NB4 (cell line): Measurements from ENCODE around the gene DSE.

Experiments
- DNase-seq: peaks from one replicate; pipeline ENCODE4 v3.0.0; 2010; ENCODE audit warnings: low read depth
- H3K4me3 ChIP-seq: one replicate; pipeline ENCODE4 v1.5.1; 2011; ENCODE audit warnings: mild to moderate bottlenecking, low read depth, low read length, moderate library complexity
- CTCF ChIP-seq: IDR thresholded peaks from one replicate; pipeline ENCODE4 v1.5.1; 2012; ENCODE audit warnings: low read depth, low read length
- MYC ChIP-seq: IDR thresholded peaks from 2 replicates; pipeline ENCODE4 v1.6.1; 2011; ENCODE audit warnings: low read depth, low read length
- POLR2A ChIP-seq: IDR thresholded peaks from 2 replicates; pipeline ENCODE4 v1.6.1; 2011; ENCODE audit warnings: mild to moderate bottlenecking; ENCODE audit not compliant: insufficient read length; ENCODE audit errors: extremely low read depth
- TF ChIP-seq, protein P1 (sequence below): IDR thresholded peaks from 2 replicates; pipeline ENCODE4 v1.6.1; 2011; ENCODE audit warnings: low read depth, low read length

DSE gene

GRCh38 chr6:116373300-116373699 is 2.6 kb downstream of the DSE start:
- TF ChIP-seq CTCF = no peak
- no peak for TF ChIP-seq MYC
- TF ChIP-seq, protein P1, sequence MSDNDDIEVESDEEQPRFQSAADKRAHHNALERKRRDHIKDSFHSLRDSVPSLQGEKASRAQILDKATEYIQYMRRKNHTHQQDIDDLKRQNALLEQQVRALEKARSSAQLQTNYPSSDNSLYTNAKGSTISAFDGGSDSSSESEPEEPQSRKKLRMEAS = no peak
- no peak for TF ChIP-seq POLR2A
- H3K4me3 ChIP-seq = no peak overlapping the region
- no peak for DNase-seq

DNA sequence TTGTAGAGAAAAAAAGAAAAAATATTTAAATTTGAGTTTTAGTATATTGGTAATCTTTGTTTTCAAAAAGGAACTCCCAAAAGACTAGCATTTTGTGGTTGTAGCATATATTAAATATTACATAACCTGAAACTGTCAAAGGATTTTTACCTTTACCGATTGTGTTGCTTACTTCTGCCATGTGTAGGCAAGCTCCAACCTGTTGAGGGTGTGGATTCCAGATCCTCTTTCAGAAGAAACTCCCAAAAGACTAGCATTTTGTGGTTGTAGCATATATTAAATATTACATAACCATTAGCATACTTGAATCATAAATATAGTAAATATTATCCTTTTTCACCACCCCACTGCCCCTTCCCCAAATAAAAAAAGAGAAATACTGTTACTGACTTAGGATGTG is 3.2 kb downstream of the DSE start:
- no peak overlapping the region for H3K4me3 ChIP-seq
- no peak for DNase-seq
- TF ChIP-seq POLR2A = no peak
- TF ChIP-seq, protein P1 = no peak

DNA sequence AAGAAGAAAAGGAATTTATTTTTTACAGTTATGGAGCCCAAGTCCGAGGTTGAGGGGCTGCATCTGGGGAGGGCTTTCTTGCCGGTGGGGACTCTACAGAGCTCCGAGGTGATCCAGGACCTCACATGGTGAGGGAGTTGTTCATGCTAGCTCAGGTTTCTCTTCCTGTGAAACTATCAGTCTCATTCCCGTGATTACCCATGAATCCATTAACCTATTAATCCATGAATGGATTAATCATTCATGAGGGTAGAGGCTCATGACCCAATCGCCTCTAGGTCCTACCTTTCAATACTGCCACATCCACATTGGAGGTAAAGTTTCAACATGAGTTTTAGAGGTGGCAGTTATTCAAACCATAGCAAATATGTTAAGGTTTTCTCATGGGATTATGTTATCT is 3.8 kb downstream of the DSE start:
- TF ChIP-seq POLR2A (no peak), MYC (no peak), CTCF (no peak)
- TF ChIP-seq, protein P1 = no peak
- no peak for DNase-seq
- H3K4me3 ChIP-seq = no peak overlapping the region

DNA sequence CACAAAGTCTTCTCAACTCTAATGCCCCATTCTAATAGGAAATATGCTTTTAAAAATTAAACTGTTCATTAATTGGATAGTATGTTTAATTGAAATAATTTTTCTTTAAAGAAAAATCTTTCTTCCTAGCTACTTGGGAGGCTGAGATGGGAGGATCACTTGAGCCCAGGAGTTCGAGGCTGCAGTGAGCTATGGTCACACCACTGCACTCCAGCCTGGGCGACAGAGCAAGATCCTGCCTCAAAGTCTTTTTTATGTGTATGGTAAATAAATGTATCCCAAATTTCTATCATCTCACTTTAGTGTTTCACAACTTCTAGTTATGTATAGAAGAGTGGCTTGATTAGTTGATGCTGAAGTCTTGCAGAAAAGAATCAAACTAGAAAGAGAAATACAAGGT is 4.5 kb downstream of the DSE start:
- no peak overlapping the region for H3K4me3 ChIP-seq
- no peak for TF ChIP-seq MYC
- TF ChIP-seq POLR2A = no peak
- TF ChIP-seq, protein P1 = no peak
- TF ChIP-seq CTCF = no peak
- DNase-seq = no peak

DNA sequence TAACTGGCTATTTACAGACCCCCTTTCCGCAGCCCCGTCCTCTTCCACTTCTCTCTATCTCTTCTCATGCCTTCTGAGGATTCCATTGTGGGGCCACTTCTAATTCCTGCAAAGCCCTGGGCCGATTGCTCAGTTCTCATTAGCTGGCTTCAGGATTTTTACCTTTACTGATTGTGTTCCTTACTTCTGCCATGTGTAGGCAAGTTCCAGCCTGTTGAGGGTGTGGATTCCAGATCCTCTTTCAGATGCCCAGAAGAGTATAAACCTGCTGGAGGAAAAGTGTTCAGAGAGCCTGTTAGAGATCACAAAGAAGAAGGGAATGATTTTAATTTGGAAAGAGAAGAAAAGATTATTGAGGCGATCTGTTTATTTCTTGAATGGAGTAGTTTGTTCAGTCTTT is 5.4 kb downstream of the DSE start:
- DNase-seq = no peak
- TF ChIP-seq, protein P1 = no peak
- TF ChIP-seq POLR2A (no peak), CTCF (no peak), MYC (no peak)
- no peak overlapping the region for H3K4me3 ChIP-seq

DNA sequence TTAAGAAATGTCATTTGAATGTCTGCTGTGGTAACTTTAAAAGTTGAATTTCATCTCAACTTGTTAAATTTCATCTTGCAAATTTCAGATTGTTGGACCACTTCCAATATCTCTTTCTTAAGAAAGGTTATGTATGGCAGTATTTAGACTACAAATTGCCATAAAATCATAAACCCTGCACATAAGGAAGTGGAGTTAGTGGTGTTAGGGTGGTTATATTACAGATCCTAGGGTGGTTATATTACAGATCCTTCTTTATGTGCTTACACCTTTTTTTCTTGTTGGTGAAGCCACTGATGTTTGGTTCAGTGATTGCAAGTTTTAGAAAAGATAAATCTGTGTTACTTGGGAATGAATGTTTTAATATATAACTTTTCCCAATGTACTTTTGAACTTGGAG is 9.0 kb downstream of the DSE start:
- no peak for TF ChIP-seq MYC
- no peak for TF ChIP-seq CTCF
- no peak for TF ChIP-seq POLR2A
- no peak for DNase-seq
- H3K4me3 ChIP-seq = no peak overlapping the region

- no peak overlapping the region for H3K4me3 ChIP-seq
- DNase-seq = no peak
- no peak for TF ChIP-seq POLR2A
Measured at GRCh38 chr6:116380346-116380745, 9.6 kb downstream of the DSE start.
